Astrocyte of the spinal cord (primary cell): ENCODE results near the gene PCAT7.
"Not testable (repeated sequence)": the region's sequence is repeated elsewhere in the genome, so short reads cannot be mapped to it uniquely, and the experiment has no call there.

Source experiments
- DNase-seq: peaks from one replicate; pipeline ENCODE4 v3.0.0; 2011; ENCODE audit warnings: low read depth, low spot score
- H3K4me3 ChIP-seq: 2 replicates; pipeline ENCODE4 v1.5.1; 2011; ENCODE audit warnings: low read depth, mild to moderate bottlenecking, low read length, moderate library complexity
- in situ Hi-C: cut with HindIII; loops from 2 replicates; pipeline ENCODE4 v1.10.0; 2017; ENCODE audit warnings: low sequenced_read_pairs
- TF ChIP-seq, protein P1 (sequence below): IDR thresholded peaks from 2 replicates; pipeline ENCODE4 v1.5.1; 2012; ENCODE audit warnings: low read depth, mild to moderate bottlenecking, low read length, inconsistent platforms

PCAT7 gene

GRCh38 chr9:94560237-94560636 lies 5.4 kb downstream of the PCAT7 start:
- TF ChIP-seq, protein P1, sequence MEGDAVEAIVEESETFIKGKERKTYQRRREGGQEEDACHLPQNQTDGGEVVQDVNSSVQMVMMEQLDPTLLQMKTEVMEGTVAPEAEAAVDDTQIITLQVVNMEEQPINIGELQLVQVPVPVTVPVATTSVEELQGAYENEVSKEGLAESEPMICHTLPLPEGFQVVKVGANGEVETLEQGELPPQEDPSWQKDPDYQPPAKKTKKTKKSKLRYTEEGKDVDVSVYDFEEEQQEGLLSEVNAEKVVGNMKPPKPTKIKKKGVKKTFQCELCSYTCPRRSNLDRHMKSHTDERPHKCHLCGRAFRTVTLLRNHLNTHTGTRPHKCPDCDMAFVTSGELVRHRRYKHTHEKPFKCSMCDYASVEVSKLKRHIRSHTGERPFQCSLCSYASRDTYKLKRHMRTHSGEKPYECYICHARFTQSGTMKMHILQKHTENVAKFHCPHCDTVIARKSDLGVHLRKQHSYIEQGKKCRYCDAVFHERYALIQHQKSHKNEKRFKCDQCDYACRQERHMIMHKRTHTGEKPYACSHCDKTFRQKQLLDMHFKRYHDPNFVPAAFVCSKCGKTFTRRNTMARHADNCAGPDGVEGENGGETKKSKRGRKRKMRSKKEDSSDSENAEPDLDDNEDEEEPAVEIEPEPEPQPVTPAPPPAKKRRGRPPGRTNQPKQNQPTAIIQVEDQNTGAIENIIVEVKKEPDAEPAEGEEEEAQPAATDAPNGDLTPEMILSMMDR: no peak

DNA sequence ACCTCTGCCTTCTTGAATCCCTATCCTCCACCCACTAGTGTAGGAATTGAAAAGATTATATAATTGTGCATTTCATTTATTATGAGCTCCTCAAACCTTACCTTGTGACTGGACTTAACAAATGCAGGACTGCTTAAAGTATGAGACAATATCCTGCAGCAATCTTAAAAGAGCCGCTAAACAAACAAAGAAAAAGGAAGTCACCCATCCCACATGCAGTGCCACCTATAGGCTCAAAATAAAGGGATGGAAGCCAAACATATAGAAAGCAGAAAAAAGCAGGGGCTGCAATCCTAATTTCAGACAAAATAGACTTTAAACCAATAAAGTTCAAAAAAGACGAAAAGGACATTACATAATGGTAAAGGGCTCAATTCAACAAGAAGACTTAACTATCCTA lies 8.7 kb downstream of the PCAT7 start:
- no peak overlapping the region for H3K4me3 ChIP-seq
- in situ Hi-C loops: no loop called here
- TF ChIP-seq, protein P1: no peak
- DNase-seq: no peak

More at GRCh38 chr9:94560237-94560636, 5.4 kb downstream of the PCAT7 start:
- no peak for DNase-seq
- no peak overlapping the region for H3K4me3 ChIP-seq
- in situ Hi-C loops: no loop called here

DNA sequence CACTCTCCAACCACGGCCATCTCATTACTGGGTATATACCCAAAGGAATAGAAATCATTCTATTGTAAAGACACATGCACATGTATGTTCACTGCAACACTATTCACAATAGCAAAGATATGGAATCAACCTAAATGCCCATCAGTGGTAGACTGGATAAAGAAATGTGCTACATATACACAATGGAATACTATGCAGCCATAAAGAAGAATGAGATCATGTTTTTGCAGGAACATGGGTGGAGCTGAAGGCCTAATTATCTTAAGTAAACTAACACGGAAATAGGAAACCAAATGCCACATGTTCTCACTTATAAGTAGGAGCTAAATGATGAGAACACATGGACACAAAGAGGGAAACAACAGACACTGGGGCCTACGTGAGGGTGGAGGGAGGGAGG lies 9.4 kb downstream of the PCAT7 start:
- in situ Hi-C loops: not testable (repeated sequence)

GRCh38 chr9:94566550-94566949 lies 11.7 kb downstream of the PCAT7 start:
- in situ Hi-C loops: no loop called here
- no peak for DNase-seq
- no peak overlapping the region for H3K4me3 ChIP-seq
- TF ChIP-seq, protein P1: no peak

More for the DNA sequence above, 9.4 kb downstream of the PCAT7 start:
- H3K4me3 ChIP-seq, DNase-seq: not testable (repeated sequence)

- no peak overlapping the region for H3K4me3 ChIP-seq
- TF ChIP-seq, protein P1: no peak
- DNase-seq: no peak
- in situ Hi-C loops: no loop called here
Observed at GRCh38 chr9:94567271-94567670, 12.4 kb downstream of the PCAT7 start.

DNA sequence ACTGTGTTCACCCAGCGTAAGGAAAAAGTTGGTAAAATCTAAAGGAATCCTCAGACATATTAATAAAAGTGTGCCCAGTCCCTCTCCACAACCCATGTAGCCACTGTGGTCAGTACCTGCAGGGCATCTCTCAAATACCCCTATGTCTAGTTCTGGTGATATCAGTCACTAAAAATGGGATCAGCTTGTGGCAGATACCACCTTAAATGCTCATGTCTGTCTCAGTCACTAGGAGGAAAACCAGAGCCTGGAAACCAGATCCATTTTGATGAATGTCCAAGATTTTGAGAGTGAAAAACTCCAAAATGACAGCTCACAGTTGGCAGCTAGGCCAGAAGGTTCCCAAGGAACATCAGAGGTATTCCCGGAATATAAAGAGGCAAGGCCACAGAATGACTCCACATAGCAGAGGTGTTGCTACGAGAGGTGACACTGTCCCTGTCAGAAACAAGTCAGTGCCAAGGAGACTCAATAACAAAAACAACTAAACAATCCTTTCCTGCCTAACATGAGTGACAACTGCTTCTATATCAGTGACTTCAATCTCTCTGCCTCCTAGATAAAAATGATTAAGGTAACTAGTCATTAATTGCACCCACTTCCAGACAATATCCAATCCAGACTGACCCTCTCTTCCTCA lies 13.5 kb downstream of the PCAT7 start:
- H3K4me3 ChIP-seq: no peak overlapping the region
- DNase-seq: no peak
- in situ Hi-C loops: no loop called here
- TF ChIP-seq, protein P1: no peak

DNA sequence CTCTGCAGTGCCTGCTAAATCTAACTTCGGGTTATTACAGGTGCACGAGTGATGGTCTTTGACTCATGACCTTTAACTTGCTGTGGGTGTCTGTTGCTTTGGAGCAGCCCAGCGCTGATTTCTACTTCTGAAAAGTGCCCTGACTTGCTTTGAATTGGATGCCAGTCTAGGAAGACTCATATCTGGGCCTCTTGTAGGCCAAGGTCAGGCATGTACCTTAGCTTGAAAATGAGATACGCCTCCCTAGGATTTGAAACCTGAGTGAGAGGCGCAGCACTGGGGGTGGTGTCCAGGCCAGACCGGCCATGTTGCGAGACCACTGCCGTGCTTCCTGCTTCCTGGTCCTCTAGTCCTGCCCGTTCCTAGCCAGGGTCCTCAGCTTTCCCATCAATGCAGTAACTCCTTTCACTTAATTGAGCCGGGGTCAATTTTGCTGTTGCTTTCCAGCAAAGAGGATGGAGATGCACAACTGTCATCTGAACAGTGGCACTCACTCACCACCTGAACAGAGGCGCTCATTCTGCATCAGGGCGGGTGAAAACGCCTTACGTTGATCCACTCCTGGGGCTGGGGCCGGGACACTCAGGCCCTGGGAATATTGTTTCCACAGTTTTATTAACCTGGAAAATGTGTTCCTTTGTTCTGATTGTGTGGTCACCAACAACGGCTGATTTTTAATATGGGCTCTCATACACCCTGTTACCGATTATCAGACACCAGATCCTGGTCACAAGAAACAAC lies 14.3 kb downstream of the PCAT7 start:
- no peak overlapping the region for H3K4me3 ChIP-seq
- in situ Hi-C loops: no loop called here
- no peak for DNase-seq
- TF ChIP-seq, protein P1: no peak
